Epithelial cell of esophagus (primary cell): Measurements from ENCODE around the gene PCCB.
A peak's percentile ranks its signal among the peaks of the same experiment; 100 is the strongest.
"Not testable (repeated sequence)": the region's sequence is repeated elsewhere in the genome, so short reads cannot be mapped to it uniquely, and the experiment has no call there.

Experiments
- DNase-seq: peaks from one replicate; pipeline ENCODE4 v3.0.0; 2010; ENCODE audit warnings: low read depth
- H3K4me3 ChIP-seq: 2 replicates; pipeline ENCODE4 v1.5.1; 2011; ENCODE audit warnings: mild to moderate bottlenecking, low read length, control low read depth
- CTCF ChIP-seq: IDR thresholded peaks from 2 replicates; pipeline ENCODE4 v1.5.1; 2011; ENCODE audit warnings: low read depth, mild to moderate bottlenecking, low read length, control low read depth, inconsistent platforms; ENCODE audit not compliant: insufficient read depth; ENCODE audit errors: missing control alignments

PCCB gene

GRCh38 chr3:136332302-136332701, 82.2 kb downstream of the PCCB start:
- DNase-seq, result no peak
- TF ChIP-seq CTCF, result no peak
- no peak overlapping the region for H3K4me3 ChIP-seq

- no peak overlapping the region for H3K4me3 ChIP-seq
- no peak for DNase-seq
- no peak for TF ChIP-seq CTCF
These were observed 82.6 kb downstream of the PCCB start for GRCh38 chr3:136332776-136333175.

- no peak for TF ChIP-seq CTCF
- no peak overlapping the region for H3K4me3 ChIP-seq
- no peak for DNase-seq
These were observed 84.1 kb downstream of the PCCB start for GRCh38 chr3:136334209-136334608.

- DNase-seq, H3K4me3 ChIP-seq: not testable (repeated sequence)
These were observed 84.6 kb downstream of the PCCB start for GRCh38 chr3:136334726-136335125.

GRCh38 chr3:136336329-136337100, 86.4 kb downstream of the PCCB start:
- no peak for DNase-seq
- H3K4me3 ChIP-seq, result no peak overlapping the region
- TF ChIP-seq CTCF, result no peak

- H3K4me3 ChIP-seq, result no peak overlapping the region
- no peak for DNase-seq
- TF ChIP-seq CTCF, result no peak
These were observed 93.3 kb downstream of the PCCB start for GRCh38 chr3:136343446-136343845.

GRCh38 chr3:136343873-136344555, 93.9 kb downstream of the PCCB start:
- DNase-seq, result peak; percentile 94
- no peak for TF ChIP-seq CTCF
- no peak overlapping the region for H3K4me3 ChIP-seq
